ENCODE data around the gene STK24. TPM values are rescaled to one million over a fixed set of nuclear protein-coding genes. Genes with fewer than 3 reads are reported as not detected.

STK24 gene
- total and polyA plus RNA-seq, 10 of the 15 experiments (the other 5 are each of a cell fraction or from before 2014, with no cell fraction given), result 7.5 to 115 (median 52.9) TPM

DNA sequence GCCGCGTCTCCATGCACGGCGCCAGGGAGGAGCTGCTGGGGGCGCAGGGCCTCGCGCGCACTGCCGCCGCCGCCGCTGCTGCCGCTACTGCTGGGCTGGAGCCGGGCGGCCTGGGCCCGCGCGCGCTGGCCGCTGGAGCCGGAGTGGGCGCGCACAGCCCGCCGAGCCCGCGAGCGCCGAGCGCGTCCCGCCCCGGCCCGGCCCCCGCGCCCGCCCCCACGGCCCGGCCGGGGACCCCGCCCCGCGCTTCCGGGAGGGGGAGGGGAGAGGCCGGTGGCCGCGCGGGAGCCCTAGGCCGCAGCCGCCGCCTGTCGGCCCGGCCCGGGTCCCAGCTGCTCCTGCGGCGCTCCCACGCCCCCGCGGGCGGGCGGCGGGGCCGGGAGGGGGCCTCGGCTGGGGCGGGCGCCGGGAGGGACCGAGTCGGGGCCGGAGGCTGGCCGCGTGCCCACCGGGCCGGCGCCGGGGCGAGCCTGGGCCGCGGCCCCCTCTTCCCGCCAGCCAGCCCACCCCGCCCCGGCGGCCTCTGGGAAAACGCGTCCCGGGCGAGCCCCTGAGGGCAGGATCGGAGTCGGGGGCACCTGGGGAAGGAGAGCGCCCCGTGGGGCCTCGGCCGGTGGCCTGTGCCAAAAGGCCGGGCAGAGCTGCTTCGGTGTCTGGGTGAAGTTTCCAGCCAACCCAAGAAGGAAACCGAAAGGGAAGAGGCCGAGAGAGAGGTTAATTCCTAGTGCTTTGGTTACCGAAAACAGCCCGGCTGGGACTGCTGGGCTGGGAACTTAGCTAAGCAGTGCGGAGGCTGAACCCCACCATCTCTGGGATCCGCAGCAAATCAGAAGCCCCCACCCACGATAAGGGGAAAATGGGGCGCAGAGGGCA lies at the start of gene STK24 (continued):
- TF ChIP-seq, protein P1, sequence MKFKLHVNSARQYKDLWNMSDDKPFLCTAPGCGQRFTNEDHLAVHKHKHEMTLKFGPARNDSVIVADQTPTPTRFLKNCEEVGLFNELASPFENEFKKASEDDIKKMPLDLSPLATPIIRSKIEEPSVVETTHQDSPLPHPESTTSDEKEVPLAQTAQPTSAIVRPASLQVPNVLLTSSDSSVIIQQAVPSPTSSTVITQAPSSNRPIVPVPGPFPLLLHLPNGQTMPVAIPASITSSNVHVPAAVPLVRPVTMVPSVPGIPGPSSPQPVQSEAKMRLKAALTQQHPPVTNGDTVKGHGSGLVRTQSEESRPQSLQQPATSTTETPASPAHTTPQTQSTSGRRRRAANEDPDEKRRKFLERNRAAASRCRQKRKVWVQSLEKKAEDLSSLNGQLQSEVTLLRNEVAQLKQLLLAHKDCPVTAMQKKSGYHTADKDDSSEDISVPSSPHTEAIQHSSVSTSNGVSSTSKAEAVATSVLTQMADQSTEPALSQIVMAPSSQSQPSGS (IDR thresholded peaks at IDR 0.05; ENCODE audit: low read length), result no peak
- TF ChIP-seq NR2C1 (IDR thresholded peaks at IDR 0.05) (no peak), PAX8 (IDR thresholded peaks at IDR 0.05) (no peak), CREB1 (IDR thresholded peaks at IDR 0.05; ENCODE audit: low read depth) (no peak), STAT3 (IDR thresholded peaks at IDR 0.05; ENCODE audit: low read depth, low read length) (no peak), MYC (IDR thresholded peaks at IDR 0.05; ENCODE audit: insufficient read depth, insufficient read length, insufficient replicate concordance, low read length, severe bottlenecking) (no peak), SUZ12 (IDR thresholded peaks at IDR 0.05; ENCODE audit: unreplicated experiment) (no peak), ZNF384 (IDR thresholded peaks at IDR 0.05; ENCODE audit: borderline replicate concordance, low read depth, low read length) (no peak), NFYA (IDR thresholded peaks at IDR 0.05; ENCODE audit: borderline replicate concordance, low read depth, low read length) (no peak), FOXK2 (IDR thresholded peaks at IDR 0.05) (no peak), KAT2A (conservative IDR thresholded peaks at IDR 0.05; ENCODE audit: control insufficient read depth, low read depth, low read length) (no peak)
- TF ChIP-seq, protein P2, sequence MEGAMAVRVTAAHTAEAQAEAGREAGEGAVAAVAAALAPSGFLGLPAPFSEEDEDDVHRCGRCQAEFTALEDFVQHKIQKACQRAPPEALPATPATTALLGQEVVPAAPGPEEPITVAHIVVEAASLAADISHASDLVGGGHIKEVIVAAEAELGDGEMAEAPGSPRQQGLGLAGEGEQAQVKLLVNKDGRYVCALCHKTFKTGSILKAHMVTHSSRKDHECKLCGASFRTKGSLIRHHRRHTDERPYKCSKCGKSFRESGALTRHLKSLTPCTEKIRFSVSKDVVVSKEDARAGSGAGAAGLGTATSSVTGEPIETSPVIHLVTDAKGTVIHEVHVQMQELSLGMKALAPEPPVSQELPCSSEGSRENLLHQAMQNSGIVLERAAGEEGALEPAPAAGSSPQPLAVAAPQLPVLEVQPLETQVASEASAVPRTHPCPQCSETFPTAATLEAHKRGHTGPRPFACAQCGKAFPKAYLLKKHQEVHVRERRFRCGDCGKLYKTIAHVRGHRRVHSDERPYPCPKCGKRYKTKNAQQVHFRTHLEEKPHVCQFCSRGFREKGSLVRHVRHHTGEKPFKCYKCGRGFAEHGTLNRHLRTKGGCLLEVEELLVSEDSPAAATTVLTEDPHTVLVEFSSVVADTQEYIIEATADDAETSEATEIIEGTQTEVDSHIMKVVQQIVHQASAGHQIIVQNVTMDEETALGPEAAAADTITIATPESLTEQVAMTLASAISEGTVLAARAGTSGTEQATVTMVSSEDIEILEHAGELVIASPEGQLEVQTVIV (IDR thresholded peaks at IDR 0.05; ENCODE audit: borderline replicate concordance, partially characterized antibody), result no peak
- TF ChIP-seq, protein P3, sequence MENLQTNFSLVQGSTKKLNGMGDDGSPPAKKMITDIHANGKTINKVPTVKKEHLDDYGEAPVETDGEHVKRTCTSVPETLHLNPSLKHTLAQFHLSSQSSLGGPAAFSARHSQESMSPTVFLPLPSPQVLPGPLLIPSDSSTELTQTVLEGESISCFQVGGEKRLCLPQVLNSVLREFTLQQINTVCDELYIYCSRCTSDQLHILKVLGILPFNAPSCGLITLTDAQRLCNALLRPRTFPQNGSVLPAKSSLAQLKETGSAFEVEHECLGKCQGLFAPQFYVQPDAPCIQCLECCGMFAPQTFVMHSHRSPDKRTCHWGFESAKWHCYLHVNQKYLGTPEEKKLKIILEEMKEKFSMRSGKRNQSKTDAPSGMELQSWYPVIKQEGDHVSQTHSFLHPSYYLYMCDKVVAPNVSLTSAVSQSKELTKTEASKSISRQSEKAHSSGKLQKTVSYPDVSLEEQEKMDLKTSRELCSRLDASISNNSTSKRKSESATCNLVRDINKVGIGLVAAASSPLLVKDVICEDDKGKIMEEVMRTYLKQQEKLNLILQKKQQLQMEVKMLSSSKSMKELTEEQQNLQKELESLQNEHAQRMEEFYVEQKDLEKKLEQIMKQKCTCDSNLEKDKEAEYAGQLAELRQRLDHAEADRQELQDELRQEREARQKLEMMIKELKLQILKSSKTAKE (IDR thresholded peaks at IDR 0.05; ENCODE audit: low read depth, poor library complexity, severe bottlenecking), result no peak
- TF ChIP-seq, protein P4, sequence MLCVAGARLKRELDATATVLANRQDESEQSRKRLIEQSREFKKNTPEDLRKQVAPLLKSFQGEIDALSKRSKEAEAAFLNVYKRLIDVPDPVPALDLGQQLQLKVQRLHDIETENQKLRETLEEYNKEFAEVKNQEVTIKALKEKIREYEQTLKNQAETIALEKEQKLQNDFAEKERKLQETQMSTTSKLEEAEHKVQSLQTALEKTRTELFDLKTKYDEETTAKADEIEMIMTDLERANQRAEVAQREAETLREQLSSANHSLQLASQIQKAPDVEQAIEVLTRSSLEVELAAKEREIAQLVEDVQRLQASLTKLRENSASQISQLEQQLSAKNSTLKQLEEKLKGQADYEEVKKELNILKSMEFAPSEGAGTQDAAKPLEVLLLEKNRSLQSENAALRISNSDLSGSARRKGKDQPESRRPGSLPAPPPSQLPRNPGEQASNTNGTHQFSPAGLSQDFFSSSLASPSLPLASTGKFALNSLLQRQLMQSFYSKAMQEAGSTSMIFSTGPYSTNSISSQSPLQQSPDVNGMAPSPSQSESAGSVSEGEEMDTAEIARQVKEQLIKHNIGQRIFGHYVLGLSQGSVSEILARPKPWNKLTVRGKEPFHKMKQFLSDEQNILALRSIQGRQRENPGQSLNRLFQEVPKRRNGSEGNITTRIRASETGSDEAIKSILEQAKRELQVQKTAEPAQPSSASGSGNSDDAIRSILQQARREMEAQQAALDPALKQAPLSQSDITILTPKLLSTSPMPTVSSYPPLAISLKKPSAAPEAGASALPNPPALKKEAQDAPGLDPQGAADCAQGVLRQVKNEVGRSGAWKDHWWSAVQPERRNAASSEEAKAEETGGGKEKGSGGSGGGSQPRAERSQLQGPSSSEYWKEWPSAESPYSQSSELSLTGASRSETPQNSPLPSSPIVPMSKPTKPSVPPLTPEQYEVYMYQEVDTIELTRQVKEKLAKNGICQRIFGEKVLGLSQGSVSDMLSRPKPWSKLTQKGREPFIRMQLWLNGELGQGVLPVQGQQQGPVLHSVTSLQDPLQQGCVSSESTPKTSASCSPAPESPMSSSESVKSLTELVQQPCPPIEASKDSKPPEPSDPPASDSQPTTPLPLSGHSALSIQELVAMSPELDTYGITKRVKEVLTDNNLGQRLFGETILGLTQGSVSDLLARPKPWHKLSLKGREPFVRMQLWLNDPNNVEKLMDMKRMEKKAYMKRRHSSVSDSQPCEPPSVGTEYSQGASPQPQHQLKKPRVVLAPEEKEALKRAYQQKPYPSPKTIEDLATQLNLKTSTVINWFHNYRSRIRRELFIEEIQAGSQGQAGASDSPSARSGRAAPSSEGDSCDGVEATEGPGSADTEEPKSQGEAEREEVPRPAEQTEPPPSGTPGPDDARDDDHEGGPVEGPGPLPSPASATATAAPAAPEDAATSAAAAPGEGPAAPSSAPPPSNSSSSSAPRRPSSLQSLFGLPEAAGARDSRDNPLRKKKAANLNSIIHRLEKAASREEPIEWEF (IDR thresholded peaks at IDR 0.05; ENCODE audit: insufficient replicate concordance, low read depth, low read length), result no peak
- TF ChIP-seq, protein P5, sequence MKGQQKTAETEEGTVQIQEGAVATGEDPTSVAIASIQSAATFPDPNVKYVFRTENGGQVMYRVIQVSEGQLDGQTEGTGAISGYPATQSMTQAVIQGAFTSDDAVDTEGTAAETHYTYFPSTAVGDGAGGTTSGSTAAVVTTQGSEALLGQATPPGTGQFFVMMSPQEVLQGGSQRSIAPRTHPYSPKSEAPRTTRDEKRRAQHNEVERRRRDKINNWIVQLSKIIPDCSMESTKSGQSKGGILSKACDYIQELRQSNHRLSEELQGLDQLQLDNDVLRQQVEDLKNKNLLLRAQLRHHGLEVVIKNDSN (IDR thresholded peaks at IDR 0.05; ENCODE audit: borderline replicate concordance, extremely low read length, insufficient read depth, low read depth, low read length), result no peak
